ENCODE data around the gene ADAM22. TPM values are rescaled to one million over a fixed set of nuclear protein-coding genes. Genes with fewer than 3 reads are reported as not detected.

ADAM22 gene
- total RNA-seq, 1 donor, result 1.3 TPM

DNA sequence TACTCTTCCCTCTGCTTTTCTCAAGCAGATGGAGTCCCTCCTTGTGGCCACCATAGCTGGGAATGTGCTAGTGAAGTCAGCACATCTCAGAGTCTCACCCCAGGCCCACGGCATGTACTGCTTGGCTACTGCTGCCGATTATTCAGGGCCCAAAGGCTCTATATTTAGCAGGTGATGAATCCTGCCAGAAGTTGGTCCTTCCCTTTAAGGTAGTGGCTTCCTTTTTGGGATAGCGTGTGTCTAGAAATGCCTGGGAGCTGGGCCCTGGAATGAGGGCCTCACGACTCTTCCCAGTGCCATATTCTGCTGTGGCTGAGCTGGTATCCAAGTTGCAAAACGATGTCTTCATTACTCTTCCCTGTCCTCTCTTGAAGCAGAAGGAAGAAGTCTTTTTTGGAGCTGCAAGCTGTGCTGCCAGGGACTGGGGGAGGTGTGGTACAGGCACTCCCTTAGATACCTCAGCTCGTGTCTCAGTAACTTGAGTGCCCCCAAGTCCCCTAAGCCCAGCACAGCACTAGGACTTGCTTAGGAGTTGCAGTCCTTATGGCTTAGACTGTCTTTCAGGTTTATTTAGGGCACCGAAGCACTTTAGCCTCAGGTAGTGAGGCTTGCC is 100.1 kb downstream of the ADAM22 start:
- no peak for DNase-seq (ENCODE audit: low read depth)
- TF ChIP-seq, protein P1, sequence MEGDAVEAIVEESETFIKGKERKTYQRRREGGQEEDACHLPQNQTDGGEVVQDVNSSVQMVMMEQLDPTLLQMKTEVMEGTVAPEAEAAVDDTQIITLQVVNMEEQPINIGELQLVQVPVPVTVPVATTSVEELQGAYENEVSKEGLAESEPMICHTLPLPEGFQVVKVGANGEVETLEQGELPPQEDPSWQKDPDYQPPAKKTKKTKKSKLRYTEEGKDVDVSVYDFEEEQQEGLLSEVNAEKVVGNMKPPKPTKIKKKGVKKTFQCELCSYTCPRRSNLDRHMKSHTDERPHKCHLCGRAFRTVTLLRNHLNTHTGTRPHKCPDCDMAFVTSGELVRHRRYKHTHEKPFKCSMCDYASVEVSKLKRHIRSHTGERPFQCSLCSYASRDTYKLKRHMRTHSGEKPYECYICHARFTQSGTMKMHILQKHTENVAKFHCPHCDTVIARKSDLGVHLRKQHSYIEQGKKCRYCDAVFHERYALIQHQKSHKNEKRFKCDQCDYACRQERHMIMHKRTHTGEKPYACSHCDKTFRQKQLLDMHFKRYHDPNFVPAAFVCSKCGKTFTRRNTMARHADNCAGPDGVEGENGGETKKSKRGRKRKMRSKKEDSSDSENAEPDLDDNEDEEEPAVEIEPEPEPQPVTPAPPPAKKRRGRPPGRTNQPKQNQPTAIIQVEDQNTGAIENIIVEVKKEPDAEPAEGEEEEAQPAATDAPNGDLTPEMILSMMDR (IDR thresholded peaks at IDR 0.05; ENCODE audit: insufficient read depth, low read depth, low read length), result no peak
- H3K4me3 ChIP-seq (ENCODE audit: low read depth, low read length), result no peak overlapping the region

DNA sequence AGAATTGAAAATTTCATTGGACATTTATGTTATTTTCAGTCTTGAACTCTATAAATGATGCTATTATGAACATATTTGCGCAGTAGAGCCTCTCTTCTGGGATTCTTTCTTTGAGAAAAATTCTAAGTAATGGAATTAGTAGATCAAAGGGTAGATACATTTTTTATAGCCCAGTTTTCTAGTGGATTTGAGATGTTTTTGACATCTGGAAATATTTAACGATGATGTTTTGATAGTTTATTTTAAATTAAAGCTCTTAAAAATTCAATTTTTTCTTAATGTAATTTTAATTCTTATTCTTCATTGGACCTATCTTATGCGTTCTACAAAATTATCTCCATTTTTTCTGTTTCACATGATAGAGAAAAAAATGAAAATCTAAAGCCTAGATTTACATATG is 103.0 kb downstream of the ADAM22 start:
- no peak overlapping the region for H3K4me3 ChIP-seq (ENCODE audit: low read depth, low read length)
- TF ChIP-seq, protein P1 (IDR thresholded peaks at IDR 0.05; ENCODE audit: insufficient read depth, low read depth, low read length), result no peak
- DNase-seq (ENCODE audit: low read depth), result no peak

DNA sequence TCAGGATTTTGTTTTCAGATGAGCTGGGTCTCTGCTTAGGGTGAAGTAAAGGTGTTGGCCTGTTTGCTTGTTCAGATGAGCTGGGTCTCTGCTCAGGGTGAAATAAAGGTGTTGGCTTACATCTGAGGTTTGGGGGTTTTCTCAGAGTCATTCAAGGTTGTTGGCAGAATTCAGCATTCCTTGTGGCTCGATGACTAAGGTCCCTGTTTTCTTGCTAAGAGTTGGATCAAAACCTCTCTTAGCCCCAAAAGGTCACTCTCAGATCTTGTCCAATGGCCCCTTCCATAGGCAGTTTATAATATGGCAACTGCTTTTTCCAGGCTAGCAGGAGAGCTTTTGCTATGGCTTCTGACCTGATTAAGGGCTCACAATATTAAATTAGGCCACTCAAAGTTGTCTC is 106.6 kb downstream of the ADAM22 start:
- TF ChIP-seq, protein P1 (IDR thresholded peaks at IDR 0.05; ENCODE audit: insufficient read depth, low read depth, low read length), result no peak
- DNase-seq (ENCODE audit: low read depth), result no peak
- no peak overlapping the region for H3K4me3 ChIP-seq (ENCODE audit: low read depth, low read length)

DNA sequence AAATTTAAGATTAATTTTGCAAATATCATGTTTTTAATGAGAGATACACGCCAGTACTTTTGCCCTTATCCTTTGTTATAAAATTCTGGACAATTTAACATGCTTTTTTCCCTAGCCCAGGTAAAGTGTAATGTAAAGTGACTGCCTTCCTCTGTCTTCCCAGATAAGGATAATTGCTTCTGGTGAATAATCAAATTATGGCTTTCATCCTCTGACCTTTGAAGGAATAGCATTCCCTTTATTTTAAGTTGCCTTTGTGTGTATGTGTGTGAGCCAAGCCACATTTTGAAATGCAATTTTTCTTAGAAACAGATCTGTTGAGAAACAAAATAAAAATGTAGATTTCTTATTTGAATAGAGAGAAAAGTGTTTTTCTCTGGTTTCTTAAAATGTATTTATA is 107.5 kb downstream of the ADAM22 start:
- H3K4me3 ChIP-seq (ENCODE audit: low read depth, low read length), result no peak overlapping the region
- DNase-seq (ENCODE audit: low read depth), result no peak
- TF ChIP-seq, protein P1 (IDR thresholded peaks at IDR 0.05; ENCODE audit: insufficient read depth, low read depth, low read length), result no peak

DNA sequence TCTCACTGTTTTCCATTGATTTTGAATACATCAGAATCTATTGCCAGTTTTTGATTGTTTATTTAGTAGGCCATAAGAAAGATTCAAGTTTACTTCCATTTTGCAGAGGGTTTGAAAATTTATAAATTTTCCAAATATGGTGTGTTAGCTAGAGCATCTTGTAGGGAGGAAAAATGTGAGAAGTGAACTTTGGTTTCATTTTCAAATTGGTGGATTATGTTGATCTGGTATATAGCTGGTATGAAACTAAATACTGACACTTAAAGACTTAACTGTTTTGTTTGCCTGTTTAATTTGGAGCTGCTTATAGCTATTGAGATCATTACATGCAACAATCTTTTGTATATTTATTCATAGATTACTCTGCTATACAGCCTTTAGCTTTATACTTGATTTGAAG is 108.1 kb downstream of the ADAM22 start:
- no peak for DNase-seq (ENCODE audit: low read depth)
- TF ChIP-seq, protein P1 (IDR thresholded peaks at IDR 0.05; ENCODE audit: insufficient read depth, low read depth, low read length), result no peak

DNA sequence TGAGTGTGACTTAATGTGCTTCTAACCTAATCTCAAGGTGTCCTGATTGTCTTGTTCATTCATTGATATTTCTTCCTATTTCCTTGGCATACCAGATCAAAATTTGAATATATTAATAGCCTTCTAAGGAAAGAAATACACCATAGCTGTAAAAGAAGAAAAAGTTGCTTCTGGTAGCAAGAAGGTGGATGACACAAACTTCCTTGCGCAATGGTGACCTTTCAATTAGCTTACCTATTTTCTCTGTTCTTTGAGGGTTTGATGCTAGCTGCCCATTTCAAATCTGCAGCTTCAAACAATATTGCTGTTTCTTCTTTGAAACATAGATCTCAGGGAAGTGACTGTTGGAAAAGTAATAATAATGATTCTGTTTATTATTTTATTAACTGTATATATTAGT is 108.8 kb downstream of the ADAM22 start:
- TF ChIP-seq, protein P1 (IDR thresholded peaks at IDR 0.05; ENCODE audit: insufficient read depth, low read depth, low read length), result no peak
- no peak overlapping the region for H3K4me3 ChIP-seq (ENCODE audit: low read depth, low read length)
- DNase-seq (ENCODE audit: low read depth), result no peak

More for the DNA sequence above, 108.1 kb downstream of the ADAM22 start:
- H3K4me3 ChIP-seq (ENCODE audit: low read depth, low read length), result no peak overlapping the region

DNA sequence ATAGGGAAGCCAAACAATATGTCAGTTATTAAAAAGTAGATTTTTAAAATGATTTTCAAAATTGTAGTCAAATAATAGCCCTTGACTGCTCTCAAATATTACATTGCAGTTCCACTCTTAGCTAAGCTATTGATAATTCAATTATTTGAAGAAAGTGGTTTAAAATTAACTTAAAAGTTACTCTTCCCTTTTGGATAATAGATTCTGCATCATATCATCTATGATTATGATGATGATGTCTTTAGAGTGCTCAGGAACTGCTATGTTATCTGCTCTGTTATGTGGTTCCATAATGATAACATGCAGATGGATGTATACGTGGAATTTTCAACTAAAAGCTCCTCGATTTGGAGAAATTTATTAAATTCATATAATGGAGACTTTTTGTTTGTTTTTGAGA is 110.0 kb downstream of the ADAM22 start:
- H3K4me3 ChIP-seq (ENCODE audit: low read depth, low read length), result no peak overlapping the region
- TF ChIP-seq, protein P1 (IDR thresholded peaks at IDR 0.05; ENCODE audit: insufficient read depth, low read depth, low read length), result no peak
- no peak for DNase-seq (ENCODE audit: low read depth)
